Stimulated activated CD8-positive, alpha-beta memory T cell treated with anti-CD3 and anti-CD28 coated beads, Interleukin-4, amount 100 ng/mL, for 48 hours (primary cell): Measurements from ENCODE around the gene OR51S1.
"Not testable (repeated sequence)": the region's sequence is repeated elsewhere in the genome, so short reads cannot be mapped to it uniquely, and the experiment has no call there.

ENCODE experiments used
- DNase-seq: peaks from one replicate; pipeline ENCODE4 v3.0.0-alpha.2; 2020

OR51S1 gene

DNA sequence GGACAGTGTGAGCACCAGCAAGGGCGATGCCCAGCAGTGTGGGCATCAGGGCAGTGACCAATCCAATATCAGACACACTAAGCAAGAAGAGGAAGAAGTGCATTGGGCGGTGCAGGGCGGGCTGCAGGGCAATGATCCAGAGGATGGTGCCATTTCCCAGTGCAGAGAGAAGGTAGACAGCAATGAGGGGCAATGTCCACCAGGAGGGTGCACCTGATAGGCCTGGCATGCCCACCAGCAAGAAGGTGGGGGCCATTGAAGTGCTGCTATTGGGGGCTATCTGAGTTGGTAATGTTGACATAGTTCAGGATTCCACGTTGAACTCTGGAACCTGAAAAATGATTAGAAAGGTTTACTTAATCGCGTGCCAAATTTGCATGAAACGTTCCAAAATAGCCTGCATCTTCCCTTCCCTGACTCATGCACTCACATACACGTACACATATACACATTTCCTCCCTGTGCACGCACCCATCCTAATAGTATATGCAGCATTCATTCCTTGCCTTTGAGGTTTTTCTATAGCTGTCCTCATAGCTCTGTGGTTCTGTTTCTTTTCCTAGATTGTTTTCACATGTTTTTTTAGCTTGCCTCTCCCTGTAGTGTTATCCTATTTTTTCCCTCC lies at the start of gene OR51S1:
Gene OR51S1 (minus strand): TSS at position 301 of the 625 bp plus-strand sequence. CDS start 0 bp downstream, at position 301.
- no peak for DNase-seq

DNA sequence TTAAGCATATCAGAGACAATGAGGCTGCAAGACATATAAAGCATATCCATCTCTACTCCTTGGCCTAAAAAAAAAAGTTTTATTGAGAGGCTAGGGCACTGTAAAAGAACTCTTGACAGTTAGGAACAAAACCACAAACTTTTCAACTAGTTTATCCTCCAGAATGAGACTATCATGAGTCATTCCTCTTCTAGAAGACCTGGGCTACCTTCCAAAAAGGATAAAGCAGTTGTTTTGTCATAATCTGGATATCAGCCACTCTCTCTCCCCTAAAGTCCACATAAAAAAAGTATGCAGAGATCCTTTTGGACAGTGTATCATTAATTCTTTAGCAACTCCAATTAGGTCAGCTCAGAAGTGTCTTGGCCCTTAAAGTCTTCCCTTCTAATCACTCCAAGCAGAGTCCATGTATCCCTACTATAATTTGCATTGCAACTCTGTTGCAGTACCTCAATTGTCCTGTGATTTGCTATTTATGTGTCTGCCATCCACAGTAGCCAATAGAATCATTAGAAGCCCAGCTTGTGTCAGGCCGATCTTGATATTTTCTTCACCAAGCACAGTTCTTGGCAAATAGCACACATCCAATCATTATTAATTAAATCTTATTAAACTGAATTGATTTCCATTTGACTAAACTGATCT lies 43.1 kb upstream of the OR51S1 start:
- no peak for DNase-seq

DNA sequence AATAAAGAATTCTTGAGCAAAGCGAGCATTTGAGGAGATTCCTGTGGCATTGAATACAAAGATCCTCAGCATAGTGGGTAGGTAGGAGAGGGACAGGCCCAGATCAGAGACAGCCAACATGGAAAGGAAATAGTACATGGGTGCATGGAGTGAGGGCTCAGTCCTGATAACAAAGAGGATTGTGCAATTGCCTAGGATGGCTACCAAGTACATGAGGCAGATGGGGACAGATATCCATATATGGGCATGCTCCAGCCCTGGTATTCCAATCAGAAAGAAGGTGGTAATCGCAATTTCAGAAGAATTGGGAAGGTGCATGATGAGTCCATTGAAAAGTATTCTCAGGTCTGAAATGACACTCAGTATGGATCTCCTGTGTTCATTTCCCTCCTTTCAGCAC lies 41.3 kb upstream of the OR51S1 start:
- no peak for DNase-seq

- DNase-seq: no peak
Observed at GRCh38 chr11:4887591-4887990, 38.6 kb upstream of the OR51S1 start.

- no peak for DNase-seq
Observed at GRCh38 chr11:4886186-4886585, 37.2 kb upstream of the OR51S1 start.

- no peak for DNase-seq
Observed at GRCh38 chr11:4884361-4884760, 35.4 kb upstream of the OR51S1 start.

DNA sequence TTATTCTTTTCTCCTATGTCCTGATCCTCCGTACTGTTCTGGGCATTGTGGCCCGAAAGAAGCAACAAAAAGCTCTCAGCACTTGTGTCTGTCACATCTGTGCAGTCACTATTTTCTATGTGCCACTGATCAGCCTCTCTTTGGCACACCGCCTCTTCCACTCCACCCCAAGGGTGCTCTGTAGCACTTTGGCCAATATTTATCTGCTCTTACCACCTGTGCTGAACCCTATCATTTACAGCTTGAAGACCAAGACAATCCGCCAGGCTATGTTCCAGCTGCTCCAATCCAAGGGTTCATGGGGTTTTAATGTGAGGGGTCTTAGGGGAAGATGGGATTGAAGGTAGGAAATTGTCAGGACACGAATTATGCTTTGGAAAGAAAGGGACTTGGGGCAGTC lies 33.5 kb upstream of the OR51S1 start:
- DNase-seq: no peak

- no peak for DNase-seq
Observed at GRCh38 chr11:4881860-4882500, 33.0 kb upstream of the OR51S1 start, which contains the start of gene OR51T1. Gene OR51T1, plus strand, starts transcription at chr11:4881900. Its CDS starts 0 bp downstream, at chr11:4881900.

- DNase-seq: no peak
Observed at GRCh38 chr11:4881188-4881587, 32.2 kb upstream of the OR51S1 start.

GRCh38 chr11:4865855-4866254 lies 16.8 kb upstream of the OR51S1 start:
- no peak for DNase-seq

- no peak for DNase-seq
Observed at GRCh38 chr11:4863876-4864275, 14.9 kb upstream of the OR51S1 start.

DNA sequence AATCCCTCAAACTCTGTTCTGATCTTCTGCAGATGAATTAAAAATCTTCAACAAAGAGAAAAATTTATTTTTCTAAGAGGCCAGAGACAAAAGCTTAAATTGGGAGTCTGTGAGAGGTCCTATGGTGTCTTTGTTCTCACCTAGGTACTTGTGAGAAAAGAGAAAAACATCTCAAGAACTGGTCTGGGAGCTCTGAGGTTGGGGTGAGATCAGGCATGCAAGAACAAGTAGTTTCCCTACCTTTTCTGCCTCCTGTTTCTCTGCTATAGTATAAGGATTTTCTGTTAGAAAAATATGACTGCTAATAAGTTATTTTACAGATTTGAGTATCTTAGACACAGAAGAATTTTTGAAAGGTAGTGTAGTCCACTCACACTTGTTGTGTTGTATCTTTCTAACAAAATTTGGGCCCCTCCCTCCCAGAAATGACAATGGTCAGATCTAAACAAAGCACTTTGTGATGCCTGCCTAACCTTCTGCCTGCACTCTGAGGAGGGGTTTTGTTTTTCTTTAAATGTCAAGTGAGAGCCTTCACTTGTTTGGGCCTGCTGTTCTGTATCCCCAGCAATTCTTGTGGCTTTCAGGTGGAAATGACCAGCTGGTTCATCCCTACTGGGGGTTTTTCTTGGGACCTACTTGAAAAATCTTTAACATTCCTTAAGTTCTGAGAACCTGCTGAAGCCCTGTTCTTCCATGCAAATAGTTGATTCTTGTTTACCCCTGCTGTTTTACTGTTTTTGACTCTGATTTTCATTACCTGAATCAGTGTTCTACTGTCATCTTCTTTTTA lies 13.6 kb upstream of the OR51S1 start:
- DNase-seq: no peak

- not testable (repeated sequence) for DNase-seq
Observed at GRCh38 chr11:4854286-4854685, 5.3 kb upstream of the OR51S1 start.

GRCh38 chr11:4851033-4851432 lies 2.0 kb upstream of the OR51S1 start:
- no peak for DNase-seq

GRCh38 chr11:4839851-4840549 lies 9.0 kb downstream of the OR51S1 start:
- no peak for DNase-seq

- no peak for DNase-seq
Observed at GRCh38 chr11:4830909-4831308, 18.1 kb downstream of the OR51S1 start.

- no peak for DNase-seq
Observed at GRCh38 chr11:4830346-4830745, 18.7 kb downstream of the OR51S1 start.

GRCh38 chr11:4826425-4826824 lies 22.6 kb downstream of the OR51S1 start:
- DNase-seq: no peak

DNA sequence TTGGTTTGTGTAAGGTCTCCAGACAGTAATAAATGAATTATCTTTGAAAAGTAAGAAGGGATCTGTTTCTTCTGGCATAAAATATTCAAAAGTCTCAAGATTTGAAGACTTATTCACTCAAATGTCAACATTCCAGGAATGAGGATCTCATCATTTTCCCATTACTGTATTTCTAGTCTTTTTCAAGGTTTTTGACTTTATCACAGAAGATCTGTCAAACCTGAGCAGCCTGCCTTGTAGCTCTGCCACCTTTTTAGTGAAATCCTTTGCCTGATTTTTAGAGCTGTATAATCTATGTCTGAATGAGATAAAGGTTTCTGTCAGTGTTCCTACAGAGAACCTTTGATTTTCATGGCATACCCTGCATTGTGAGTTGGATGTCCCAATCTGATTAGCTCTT lies 23.9 kb downstream of the OR51S1 start:
- DNase-seq: no peak

GRCh38 chr11:4821021-4821420 lies 28.0 kb downstream of the OR51S1 start, which contains the start of gene OR51F2:
Gene OR51F2, plus strand, starts transcription at chr11:4821321. Its CDS starts 101 bp downstream, at chr11:4821422.
- no peak for DNase-seq

- DNase-seq: no peak
Observed at GRCh38 chr11:4809246-4809645, 39.8 kb downstream of the OR51S1 start.

DNA sequence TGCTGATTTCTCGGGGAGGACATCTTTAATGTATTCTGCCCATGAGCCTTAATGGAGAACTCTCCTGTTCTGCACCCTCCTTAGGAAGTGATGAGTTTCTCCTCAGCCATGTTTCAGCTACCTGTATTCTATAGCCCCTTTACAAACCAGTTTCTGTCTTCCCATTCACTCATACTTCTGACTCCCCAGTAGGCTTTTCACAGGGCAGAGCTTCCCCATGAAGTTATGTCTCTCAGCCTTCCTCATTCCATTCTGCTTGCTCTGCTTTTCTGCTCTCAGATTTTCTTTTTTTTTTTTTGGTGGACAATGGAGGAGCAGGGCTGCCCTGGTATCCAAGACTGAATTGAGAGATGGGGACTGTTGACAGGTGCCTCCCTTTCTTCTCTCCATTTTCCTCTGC lies 40.5 kb downstream of the OR51S1 start:
- DNase-seq: no peak

DNA sequence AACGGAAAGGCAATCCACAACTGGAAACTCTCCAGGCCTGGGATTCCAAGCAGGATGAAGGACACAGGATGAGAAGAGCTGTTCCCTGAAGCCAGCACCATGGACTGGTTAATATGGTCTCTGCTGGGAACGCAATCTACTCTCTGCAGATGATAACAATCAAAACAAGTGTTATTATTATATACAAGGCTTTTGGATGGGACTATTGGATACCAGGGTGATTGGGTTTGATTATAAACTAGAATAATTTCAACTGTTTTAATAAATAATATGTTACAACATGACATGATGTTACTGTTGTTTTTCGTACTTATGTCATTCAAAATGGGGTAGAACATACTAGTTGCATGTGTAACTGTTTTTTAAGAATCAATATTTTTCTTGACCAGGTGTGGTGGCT lies 44.7 kb downstream of the OR51S1 start, which contains the start of gene OR52R1:
Gene OR52R1 (minus strand): TSS at position 101 of the 400 bp plus-strand sequence. CDS start 0 bp downstream, at position 101.
- DNase-seq: no peak
